ENCODE data around the gene STIL. TPM values are rescaled to one million over a fixed set of nuclear protein-coding genes. Genes with fewer than 3 reads are reported as not detected.
"Not testable (repeated sequence)": the region's sequence is repeated elsewhere in the genome, so short reads cannot be mapped to it uniquely, and the experiment has no call there.

The STIL gene
- total RNA-seq, 4 donors from 2014 or later, result 3.4 to 16.3 (median 6.5) TPM

DNA sequence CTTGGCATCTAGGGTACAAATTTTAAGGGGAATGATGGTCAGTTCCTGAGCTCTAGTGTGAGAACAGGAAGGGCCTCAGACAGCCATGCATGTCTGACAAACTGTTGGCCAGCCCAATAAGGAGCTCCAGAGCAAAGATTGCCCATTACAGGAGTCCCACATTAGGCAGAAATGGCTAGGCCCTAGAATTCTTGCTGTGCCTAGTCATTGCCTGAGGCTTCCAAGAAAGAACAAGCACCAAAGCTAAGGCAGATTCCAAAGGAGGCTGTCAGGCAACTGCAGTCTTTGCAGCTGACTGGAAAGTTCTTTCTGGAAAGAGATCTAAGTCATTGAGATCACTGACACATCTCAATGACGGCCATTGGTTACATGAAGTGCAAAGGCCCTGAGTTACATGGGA lies 3.9 kb upstream of the STIL start:
- Histone ChIP-seq H3K36me3 (no peaks in the 10 kb centered on the region), H3K27ac (no peak overlapping the region), H3K27me3 (no peaks in the 10 kb centered on the region), H3K4me1 (peaks cover 8 to 14% (median 11%) of the 10 kb centered on the region in 4 donors), H3K9me3 (no peaks in the 10 kb centered on the region), H3K4me3 (no peak overlapping the region)
- TF ChIP-seq, protein P1, sequence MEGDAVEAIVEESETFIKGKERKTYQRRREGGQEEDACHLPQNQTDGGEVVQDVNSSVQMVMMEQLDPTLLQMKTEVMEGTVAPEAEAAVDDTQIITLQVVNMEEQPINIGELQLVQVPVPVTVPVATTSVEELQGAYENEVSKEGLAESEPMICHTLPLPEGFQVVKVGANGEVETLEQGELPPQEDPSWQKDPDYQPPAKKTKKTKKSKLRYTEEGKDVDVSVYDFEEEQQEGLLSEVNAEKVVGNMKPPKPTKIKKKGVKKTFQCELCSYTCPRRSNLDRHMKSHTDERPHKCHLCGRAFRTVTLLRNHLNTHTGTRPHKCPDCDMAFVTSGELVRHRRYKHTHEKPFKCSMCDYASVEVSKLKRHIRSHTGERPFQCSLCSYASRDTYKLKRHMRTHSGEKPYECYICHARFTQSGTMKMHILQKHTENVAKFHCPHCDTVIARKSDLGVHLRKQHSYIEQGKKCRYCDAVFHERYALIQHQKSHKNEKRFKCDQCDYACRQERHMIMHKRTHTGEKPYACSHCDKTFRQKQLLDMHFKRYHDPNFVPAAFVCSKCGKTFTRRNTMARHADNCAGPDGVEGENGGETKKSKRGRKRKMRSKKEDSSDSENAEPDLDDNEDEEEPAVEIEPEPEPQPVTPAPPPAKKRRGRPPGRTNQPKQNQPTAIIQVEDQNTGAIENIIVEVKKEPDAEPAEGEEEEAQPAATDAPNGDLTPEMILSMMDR (IDR thresholded peaks at IDR 0.05), result no peak
- no peak for TF ChIP-seq EP300 (IDR thresholded peaks at IDR 0.05; ENCODE audit: low read depth)
- no peak for TF ChIP-seq POLR2AphosphoS5 (IDR thresholded peaks at IDR 0.05)
- TF ChIP-seq POLR2A (IDR thresholded peaks at IDR 0.05), result no peak
- in situ Hi-C loops (cut with MboI; ENCODE audit: low pct_ligation_motif_present in 1 of 4, low pct_unique_long_range_greater_than_20kb in 1 of 4, low sequenced_read_pairs in 3 of 4) (no loop called here), intact Hi-C loops (cut with DNase I; ENCODE audit: low total_unique reads) (no loop called here)
- DNase-seq, result no peak
- 71% methylated on average over 1 of the region's 1 CpG; no CpG with 5 or more reads in 1 of the 2 donors for WGBS, 2 donors (ENCODE audit: low coverage in 1 of 2)

DNA sequence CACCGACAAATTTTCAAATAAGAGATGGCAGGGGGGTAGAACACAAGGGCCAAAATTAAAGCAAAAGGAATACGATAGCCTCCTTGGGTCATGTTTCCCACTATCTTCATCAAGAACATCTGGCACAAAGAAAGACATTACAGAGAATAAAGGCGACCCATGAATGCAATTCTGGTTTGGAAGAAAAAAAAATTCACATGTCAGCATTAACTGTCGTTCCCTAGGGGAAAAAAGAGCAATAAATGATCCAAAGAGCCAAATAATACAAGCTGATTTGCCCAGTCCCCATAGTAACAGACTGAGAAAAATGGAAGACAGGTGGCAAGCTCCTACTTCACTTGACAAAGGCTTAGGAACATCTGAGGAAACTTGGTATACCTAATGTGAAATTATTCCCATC lies 4.5 kb downstream of the STIL start:
- Histone ChIP-seq H3K27ac (no peak overlapping the region), H3K27me3 (no peaks in the 10 kb centered on the region), H3K4me3 (no peak overlapping the region), H3K36me3 (no peaks in the 10 kb centered on the region), H3K9me3 (no peaks in the 10 kb centered on the region), H3K4me1 (peaks cover 0 to 10% (median 7%) of the 10 kb centered on the region in 4 donors)
- WGBS, 2 donors (ENCODE audit: low coverage in 1 of 2), result 85 to 89% methylated on average over 4 of the region's 4 CpGs
- TF ChIP-seq POLR2AphosphoS5 (IDR thresholded peaks at IDR 0.05) (no peak), POLR2A (IDR thresholded peaks at IDR 0.05) (no peak), EP300 (IDR thresholded peaks at IDR 0.05; ENCODE audit: low read depth) (no peak)
- TF ChIP-seq, protein P1 (IDR thresholded peaks at IDR 0.05), result no peak
- no peak for DNase-seq
- in situ Hi-C loops (cut with MboI; ENCODE audit: low pct_ligation_motif_present in 1 of 4, low pct_unique_long_range_greater_than_20kb in 1 of 4, low sequenced_read_pairs in 3 of 4) (no loop called here), intact Hi-C loops (cut with DNase I; ENCODE audit: low total_unique reads) (no loop called here)

DNA sequence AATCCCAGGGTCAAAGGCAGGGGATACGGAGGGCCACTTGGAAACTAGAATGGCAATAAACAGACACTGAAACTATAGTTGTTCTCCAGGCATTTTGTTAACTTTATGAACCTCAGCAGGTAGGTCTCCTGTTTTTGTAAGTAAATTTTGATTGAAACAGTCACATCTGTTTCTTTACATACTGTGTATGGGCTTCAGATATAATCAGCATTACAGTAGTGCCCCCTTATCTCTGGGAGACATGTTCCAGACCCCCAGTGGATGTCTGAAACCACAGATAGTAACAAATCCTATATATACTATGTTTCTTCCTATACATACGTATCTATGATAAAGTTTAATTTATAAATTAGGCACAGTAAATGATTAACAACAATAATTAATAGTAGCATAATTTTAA lies 11.5 kb downstream of the STIL start:
- no peak for DNase-seq
- Histone ChIP-seq H3K4me1 (peaks cover 0 to 5% (median 0%) of the 10 kb centered on the region in 4 donors), H3K9me3 (no peaks in the 10 kb centered on the region), H3K27ac (no peak overlapping the region), H3K27me3 (no peaks in the 10 kb centered on the region), H3K4me3 (no peak overlapping the region), H3K36me3 (no peaks in the 10 kb centered on the region)
- TF ChIP-seq POLR2A (IDR thresholded peaks at IDR 0.05), result no peak
- TF ChIP-seq POLR2AphosphoS5 (IDR thresholded peaks at IDR 0.05), result no peak
- intact Hi-C loops (cut with DNase I; ENCODE audit: low total_unique reads), result no loop called here
- WGBS, 2 donors (ENCODE audit: low coverage in 1 of 2), result 94% methylated on average over 2 of the region's 2 CpGs
- in situ Hi-C loops (cut with MboI; ENCODE audit: low pct_ligation_motif_present in 1 of 4, low pct_unique_long_range_greater_than_20kb in 1 of 4, low sequenced_read_pairs in 3 of 4), result no loop called here

DNA sequence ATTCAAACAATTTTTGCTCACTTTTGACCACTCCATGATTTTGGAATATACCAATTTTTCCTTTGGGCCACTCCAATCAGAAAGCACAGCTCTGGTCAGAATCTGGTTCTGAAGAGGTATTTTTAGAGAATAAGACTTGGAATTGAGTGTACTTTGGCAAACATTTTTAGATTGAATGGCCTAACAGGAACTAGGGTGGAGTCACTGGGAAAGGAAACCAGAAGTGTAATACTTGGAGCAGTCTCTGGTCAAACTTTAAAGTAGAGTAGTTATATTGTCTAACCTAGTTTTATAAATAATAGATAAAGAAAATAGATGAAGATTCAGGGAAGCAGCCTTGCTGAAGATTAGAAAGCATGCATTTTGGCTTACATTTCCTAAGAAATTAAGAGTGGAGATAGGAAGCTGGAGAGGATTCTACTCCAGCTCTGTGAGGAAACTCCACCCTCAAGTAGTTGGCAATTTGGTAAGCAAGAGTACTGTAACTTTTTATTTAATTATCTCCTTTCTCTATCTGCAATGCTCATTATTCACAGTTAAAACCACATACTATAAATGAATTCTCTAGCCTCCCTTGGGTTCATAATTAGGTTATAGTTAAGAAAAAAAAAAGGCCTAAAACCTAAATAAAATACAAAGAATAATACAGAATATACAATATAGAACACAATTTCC lies 15.8 kb downstream of the STIL start:
- Histone ChIP-seq H3K4me3 (no peak overlapping the region), H3K36me3 (no peaks in the 10 kb centered on the region), H3K27me3 (no peaks in the 10 kb centered on the region), H3K9me3 (no peaks in the 10 kb centered on the region), H3K4me1 (peaks cover 0 to 5% (median 0%) of the 10 kb centered on the region in 4 donors), H3K27ac (peak overlapping the region in 1 of 4 donors; percentile 27)
- in situ Hi-C loops (cut with MboI; ENCODE audit: low pct_ligation_motif_present in 1 of 4, low pct_unique_long_range_greater_than_20kb in 1 of 4, low sequenced_read_pairs in 3 of 4) (no loop called here), intact Hi-C loops (cut with DNase I; ENCODE audit: low total_unique reads) (no loop called here)
- DNase-seq, result no peak
- TF ChIP-seq, protein P1 (IDR thresholded peaks at IDR 0.05), result no peak
- no peak for TF ChIP-seq EP300 (IDR thresholded peaks at IDR 0.05; ENCODE audit: low read depth)
- no peak for TF ChIP-seq POLR2AphosphoS5 (IDR thresholded peaks at IDR 0.05)
- TF ChIP-seq POLR2A (IDR thresholded peaks at IDR 0.05), result no peak

DNA sequence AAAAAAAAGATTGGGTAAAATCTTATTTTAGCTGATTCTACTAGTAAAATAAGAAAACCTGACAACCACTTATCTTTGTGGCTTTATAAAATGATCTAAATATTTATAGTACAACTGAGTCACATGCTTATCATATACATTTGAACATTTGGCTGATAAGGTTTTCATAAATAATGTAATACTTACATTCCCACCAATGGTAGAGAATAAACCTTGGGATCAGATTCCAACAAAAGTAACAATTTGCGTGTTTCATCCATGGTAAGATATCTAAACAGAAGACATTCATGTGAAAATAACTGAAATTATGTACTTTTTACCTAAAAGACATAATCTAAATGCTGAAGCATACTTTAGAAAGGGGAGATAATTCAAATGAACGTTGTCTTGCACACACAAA lies 18.4 kb downstream of the STIL start:
- Histone ChIP-seq H3K27ac (no peak overlapping the region), H3K4me3 (no peak overlapping the region), H3K9me3 (no peaks in the 10 kb centered on the region), H3K4me1 (peaks cover 0 to 5% (median 0%) of the 10 kb centered on the region in 4 donors), H3K27me3 (no peaks in the 10 kb centered on the region), H3K36me3 (no peaks in the 10 kb centered on the region)
- intact Hi-C loops (cut with DNase I; ENCODE audit: low total_unique reads), result no loop called here
- in situ Hi-C loops (cut with MboI; ENCODE audit: low pct_ligation_motif_present in 1 of 4, low pct_unique_long_range_greater_than_20kb in 1 of 4, low sequenced_read_pairs in 3 of 4), result no loop called here
- 89 to 96% methylated on average over 2 of the region's 2 CpGs for WGBS, 2 donors (ENCODE audit: low coverage in 1 of 2)
- DNase-seq, result no peak
- no peak for TF ChIP-seq POLR2AphosphoS5 (IDR thresholded peaks at IDR 0.05)

DNA sequence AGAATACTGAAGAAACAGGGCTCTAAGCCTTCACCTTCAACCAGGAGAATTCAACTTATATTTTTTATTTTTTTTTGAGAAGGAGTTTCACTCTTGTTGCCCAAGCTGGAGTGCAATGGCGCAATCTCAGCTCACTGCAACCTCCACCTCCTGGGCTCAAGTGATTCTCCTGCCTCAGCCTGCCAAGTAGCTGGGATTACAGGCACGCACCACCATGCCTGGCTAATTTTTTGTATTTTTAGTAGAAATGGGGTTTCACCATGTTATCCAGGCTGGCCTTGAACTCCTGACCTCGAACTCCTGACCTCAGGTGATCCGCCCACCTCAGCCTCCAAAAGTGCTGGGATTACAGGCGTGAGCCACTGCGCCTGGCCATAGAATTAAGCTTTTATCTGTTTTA lies 19.1 kb downstream of the STIL start:
- WGBS, 2 donors (ENCODE audit: low coverage in 1 of 2), result 97% methylated on average over 6 of the region's 6 CpGs; no CpG with 5 or more reads in 1 of the 2 donors
- H3K27me3 ChIP-seq; H3K36me3 ChIP-seq; H3K27ac ChIP-seq; H3K4me1 ChIP-seq; H3K4me3 ChIP-seq; H3K9me3 ChIP-seq; DNase-seq; intact Hi-C loops (cut with DNase I; ENCODE audit: low total_unique reads); in situ Hi-C loops (cut with MboI; ENCODE audit: low pct_ligation_motif_present in 1 of 4, low pct_unique_long_range_greater_than_20kb in 1 of 4, low sequenced_read_pairs in 3 of 4): not testable (repeated sequence)

DNA sequence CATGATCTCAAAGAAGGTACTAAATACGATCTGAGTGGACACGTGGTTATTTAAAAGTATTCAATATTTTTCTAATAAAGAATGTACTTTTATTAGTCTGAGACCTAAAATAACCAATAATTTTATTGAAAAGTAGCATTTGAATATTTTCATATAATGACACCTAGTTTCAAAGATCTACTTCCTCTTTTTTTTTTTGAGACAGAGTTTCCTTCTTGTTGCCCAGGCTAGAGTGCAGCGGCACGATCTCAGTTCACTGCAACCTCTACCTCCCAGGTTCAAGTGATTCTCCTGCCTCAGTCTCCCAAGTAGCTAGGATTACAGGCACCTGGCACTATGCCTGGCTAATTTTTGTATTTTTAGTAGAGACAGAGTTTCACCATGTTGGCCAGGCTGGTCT lies 25.8 kb downstream of the STIL start:
- H3K4me1 ChIP-seq; DNase-seq; in situ Hi-C loops (cut with MboI; ENCODE audit: low pct_ligation_motif_present in 1 of 4, low pct_unique_long_range_greater_than_20kb in 1 of 4, low sequenced_read_pairs in 3 of 4); H3K27me3 ChIP-seq; intact Hi-C loops (cut with DNase I; ENCODE audit: low total_unique reads); H3K4me3 ChIP-seq; H3K9me3 ChIP-seq; H3K27ac ChIP-seq; H3K36me3 ChIP-seq: not testable (repeated sequence)
- 83 to 86% methylated on average over 4 of the region's 4 CpGs for WGBS, 2 donors (ENCODE audit: low coverage in 1 of 2)

All from transverse colon (tissue), 4 donors.